Naive thymus-derived CD8-positive, alpha-beta T cell (primary cell): ENCODE data around the gene PNPLA7. TPM values are rescaled to one million over a fixed set of nuclear protein-coding genes. Genes with fewer than 3 reads are reported as not detected.
A peak's percentile ranks its signal among the peaks of the same experiment; 100 is the strongest.

Experiments used
- ATAC-seq, 2 donors: fragments of 150-1000 bp; cut with Tn5 transposase in 1 of 2; sonication (Bioruptor Pico), chemical (Tn5 transposase) in 1 of 2; 1 replicate in 1 of 2; 2 replicates in 1 of 2; pipeline ENCODE4 v1.10.0; 2021; ENCODE audit warnings: mild to moderate bottlenecking in 2 of 2, moderate library complexity in 2 of 2
- POLR2A ChIA-PET: fragments of 350-600 bp; sonication (Branson Sonifier 250); formaldehyde crosslinking; loops from one replicate; lab custom pipeline; 2021; ENCODE audit warnings: antibody characterized with exemption; lab: Charles Lee
- DNase-seq, 10 donors: peaks; one replicate each; pipeline versions ENCODE4 v3.0.0 to v3.0.0-alpha.2; 2020 to 2022
- H3K27ac Mint-ChIP-seq, 10 donors: one replicate each; pipeline ENCODE4 v1.8.0; 2020 to 2022; ENCODE audit warnings: mild to moderate bottlenecking in 10 of 10, mixed read lengths in 10 of 10, moderate library complexity in 4 of 10, inconsistent platforms in 1 of 10
- H3K27me3 Mint-ChIP-seq, 5 donors: one replicate each; pipeline ENCODE4 v1.8.0; 2021 to 2022; ENCODE audit warnings: mixed read lengths in 5 of 5
- H3K36me3 Mint-ChIP-seq, 3 donors: one replicate each; pipeline ENCODE4 v1.8.0; 2020 to 2022; ENCODE audit warnings: mixed read lengths in 3 of 3, mild to moderate bottlenecking in 2 of 3, inconsistent platforms in 1 of 3
- H3K4me1 Mint-ChIP-seq, 4 donors: one replicate each; pipeline ENCODE4 v1.8.0; 2021 to 2022; ENCODE audit warnings: mixed read lengths in 4 of 4
- H3K4me3 Mint-ChIP-seq, 10 donors: one replicate each; pipeline ENCODE4 v1.8.0; 2020 to 2022; ENCODE audit warnings: mild to moderate bottlenecking in 10 of 10, mixed read lengths in 10 of 10, moderate library complexity in 6 of 10, inconsistent platforms in 1 of 10
- H3K9me3 Mint-ChIP-seq, 9 donors: one replicate each; pipeline ENCODE4 v1.8.0; 2020 to 2022; ENCODE audit warnings: mixed read lengths in 9 of 9, mild to moderate bottlenecking in 3 of 9, inconsistent platforms in 1 of 9, moderate library complexity in 1 of 9
- polyA plus RNA-seq, 3 donors: library from polyadenylated mRNA; unstranded; fragments of 300-500 nt; fragmentation: Illumina TruSeq; gene quantifications; one replicate each; pipeline ENCODE4 v1.2.3, GENCODE V29; 2021
- total RNA-seq, 8 experiments: library from RNA in 2 of 8; stranded (reverse) in 2 of 8; gene quantifications; one replicate each; pipeline ENCODE4 v1.2.3 and lab custom pipeline; 2021 to 2026

Gene PNPLA7
- total and polyA plus RNA-seq, 5 experiments from 2014 or later = 1.2 to 15.7 (median 2.3) TPM

DNA sequence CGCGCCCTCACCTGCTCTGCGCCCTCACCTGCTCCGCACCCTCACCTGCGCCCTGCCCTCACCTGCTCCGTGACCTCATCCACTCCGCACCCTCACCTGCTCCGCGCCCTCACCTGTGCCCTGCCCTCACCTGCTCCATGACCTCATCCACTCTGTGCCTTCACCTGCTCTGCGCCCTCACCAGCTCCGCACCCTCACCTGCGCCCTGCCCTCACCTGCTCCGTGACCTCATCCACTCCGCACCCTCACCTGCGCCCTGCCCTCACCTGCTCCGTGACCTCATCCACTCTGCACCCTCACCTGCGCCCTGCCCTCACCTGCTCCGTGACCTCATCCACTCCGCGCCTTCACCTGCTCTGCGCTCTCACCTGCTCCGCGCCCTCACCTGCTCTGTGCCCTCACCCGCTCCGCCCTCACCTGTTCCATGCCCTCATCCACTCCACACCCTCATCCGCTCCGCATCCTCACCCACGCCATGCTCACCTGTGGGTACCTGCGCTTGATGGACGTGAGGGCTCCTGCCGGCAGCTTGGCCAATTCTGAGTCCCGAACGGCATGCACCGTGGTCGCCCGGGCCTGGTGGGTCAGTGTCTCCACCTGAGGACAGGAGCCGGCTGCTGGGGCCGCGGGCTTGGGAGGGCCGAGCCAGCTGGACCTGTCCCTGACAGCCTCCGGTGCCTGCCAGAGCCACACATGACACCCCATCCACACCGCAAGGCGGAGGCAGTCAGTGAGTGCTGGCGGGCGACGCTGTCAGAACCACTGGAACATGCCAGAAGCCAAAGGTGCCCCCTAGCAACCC lies 55.5 kb downstream of the PNPLA7 start:
- DNase-seq (no peak), ATAC-seq (no peak)
- no peaks in the 10 kb centered on the region for H3K36me3 Mint-ChIP-seq
- peaks cover 2 to 18% (median 9%) of the 10 kb centered on the region in 4 donors for H3K4me1 Mint-ChIP-seq
- POLR2A ChIA-PET = no interaction called here
- no peaks in the 10 kb centered on the region for H3K27me3 Mint-ChIP-seq
- no peaks in the 10 kb centered on the region for H3K9me3 Mint-ChIP-seq
- H3K27ac Mint-ChIP-seq = peak overlapping the region in 1 of 10 donors; percentile 20
- no peak overlapping the region for H3K4me3 Mint-ChIP-seq

DNA sequence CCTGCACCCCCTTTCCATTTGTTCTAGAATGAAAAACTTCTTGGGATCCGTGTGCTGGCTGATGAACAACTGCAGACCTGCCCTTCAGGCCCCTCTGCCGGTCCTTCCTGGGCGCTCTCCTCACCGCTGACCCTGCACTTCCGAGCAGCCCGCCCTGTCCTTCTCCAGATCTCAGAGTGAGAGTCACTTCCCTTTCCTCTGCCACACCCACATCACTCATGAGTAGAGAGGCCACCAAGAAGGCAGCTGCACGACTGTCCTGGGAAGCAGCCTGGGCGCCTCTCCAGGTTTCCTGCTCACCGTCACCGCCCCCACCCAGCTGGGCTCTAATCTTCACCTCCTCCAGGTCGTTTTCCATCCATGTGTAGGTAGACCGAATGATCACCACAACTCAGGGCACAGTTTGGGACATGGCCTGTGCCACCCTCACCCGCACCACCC lies 56.1 kb downstream of the PNPLA7 start:
- DNase-seq (no peak), ATAC-seq (no peak)
- Mint-ChIP-seq H3K4me3 (no peak overlapping the region), H3K4me1 (peaks cover 2 to 18% (median 9%) of the 10 kb centered on the region in 4 donors), H3K27me3 (no peaks in the 10 kb centered on the region), H3K9me3 (no peaks in the 10 kb centered on the region), H3K27ac (peak overlapping the region in 1 of 10 donors; percentile 57), H3K36me3 (no peaks in the 10 kb centered on the region)
- POLR2A ChIA-PET = no interaction called here

DNA sequence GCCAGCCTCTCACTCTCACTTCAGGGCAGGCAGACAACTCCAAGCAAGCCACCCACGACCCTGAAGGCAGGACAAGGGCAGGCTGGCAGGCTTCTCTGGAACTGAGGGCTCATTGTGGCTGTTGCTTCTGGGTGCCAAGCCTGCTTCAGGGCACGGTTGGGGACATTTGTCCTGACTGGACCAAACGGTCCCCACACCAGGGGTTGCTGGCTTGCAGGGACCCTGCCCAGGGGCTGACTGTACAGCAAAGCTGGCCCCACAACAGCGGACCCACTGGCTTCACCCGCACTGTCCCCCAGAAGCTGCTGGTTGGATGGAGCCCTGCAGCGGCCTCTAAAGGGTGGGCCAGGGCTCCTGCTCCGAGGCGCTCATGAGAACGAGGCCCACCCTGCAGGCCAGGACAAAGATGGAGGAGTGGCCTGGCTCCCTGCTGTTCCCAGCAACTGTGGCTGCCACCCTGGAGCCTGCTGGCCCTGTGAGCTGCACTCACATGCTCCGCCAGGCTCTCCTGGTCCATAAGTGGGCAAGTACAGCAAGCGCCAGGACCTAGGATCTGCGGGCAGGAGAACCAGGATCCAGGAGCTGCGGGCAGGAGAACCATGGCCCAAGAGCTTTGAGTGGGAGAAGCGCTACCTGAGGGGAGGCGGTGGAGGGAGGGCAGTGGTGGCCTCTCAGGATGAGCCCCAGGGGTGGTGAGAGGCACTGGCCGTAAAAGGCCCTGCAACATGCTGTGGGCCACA lies 56.7 kb downstream of the PNPLA7 start:
- no peaks in the 10 kb centered on the region for H3K9me3 Mint-ChIP-seq
- no peaks in the 10 kb centered on the region for H3K27me3 Mint-ChIP-seq
- no peak overlapping the region for H3K27ac Mint-ChIP-seq
- DNase-seq (no peak), ATAC-seq (no peak)
- POLR2A ChIA-PET = no interaction called here
- no peaks in the 10 kb centered on the region for H3K36me3 Mint-ChIP-seq
- H3K4me3 Mint-ChIP-seq = no peak overlapping the region
- peaks cover 2 to 18% (median 7%) of the 10 kb centered on the region in 4 donors for H3K4me1 Mint-ChIP-seq

DNA sequence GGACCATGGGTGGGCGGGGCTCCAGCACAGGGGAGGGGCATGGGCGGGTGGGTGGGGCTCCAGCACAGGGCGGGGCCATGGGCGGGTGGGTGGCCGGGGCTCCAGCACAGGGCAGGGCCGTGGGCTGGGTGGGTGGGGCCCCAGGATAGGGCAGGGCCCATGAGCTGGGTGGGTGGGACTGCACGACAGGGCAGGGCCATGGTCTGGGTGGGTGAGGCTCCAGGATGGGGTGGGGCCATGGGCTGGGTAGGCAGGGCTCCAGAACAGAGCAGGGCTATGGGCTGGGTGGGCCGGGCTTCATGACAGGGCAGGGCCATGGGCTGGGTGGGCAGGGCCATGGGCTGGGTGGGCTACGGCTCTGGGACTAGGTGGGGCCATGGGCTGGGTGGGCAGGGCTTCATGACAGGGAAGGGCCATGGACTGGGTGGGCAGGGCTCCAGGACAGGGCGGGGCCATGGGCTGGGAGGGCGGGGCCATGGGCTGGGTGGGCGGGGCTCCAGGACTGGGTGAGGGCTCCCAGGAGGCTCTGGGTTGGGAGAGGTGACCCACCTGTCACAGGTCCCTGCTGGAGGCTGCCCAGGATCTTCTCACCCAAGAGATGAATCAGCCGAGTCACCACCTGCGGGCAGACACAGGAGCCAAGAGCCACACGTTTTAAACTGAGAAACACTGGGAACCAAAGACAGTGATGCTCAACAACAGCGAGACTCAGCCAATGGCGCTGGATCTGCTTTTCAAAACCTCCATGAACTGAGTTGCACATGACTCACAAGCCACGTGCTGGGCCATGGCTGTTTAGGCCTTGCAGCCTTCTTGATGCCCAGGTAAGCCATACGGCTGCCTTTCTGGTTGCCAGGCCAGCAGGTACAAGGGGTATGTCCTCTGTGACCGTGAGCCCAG lies 57.5 kb downstream of the PNPLA7 start:
- Mint-ChIP-seq H3K9me3 (no peaks in the 10 kb centered on the region), H3K36me3 (no peaks in the 10 kb centered on the region), H3K27me3 (no peaks in the 10 kb centered on the region), H3K4me1 (peaks cover 2 to 18% (median 7%) of the 10 kb centered on the region in 4 donors), H3K27ac (no peak overlapping the region), H3K4me3 (no peak overlapping the region)
- ATAC-seq (peak; percentile 47 to 62), DNase-seq (peak in 2 of 10 donors; percentile 13 to 15)
- POLR2A ChIA-PET = no interaction called here

DNA sequence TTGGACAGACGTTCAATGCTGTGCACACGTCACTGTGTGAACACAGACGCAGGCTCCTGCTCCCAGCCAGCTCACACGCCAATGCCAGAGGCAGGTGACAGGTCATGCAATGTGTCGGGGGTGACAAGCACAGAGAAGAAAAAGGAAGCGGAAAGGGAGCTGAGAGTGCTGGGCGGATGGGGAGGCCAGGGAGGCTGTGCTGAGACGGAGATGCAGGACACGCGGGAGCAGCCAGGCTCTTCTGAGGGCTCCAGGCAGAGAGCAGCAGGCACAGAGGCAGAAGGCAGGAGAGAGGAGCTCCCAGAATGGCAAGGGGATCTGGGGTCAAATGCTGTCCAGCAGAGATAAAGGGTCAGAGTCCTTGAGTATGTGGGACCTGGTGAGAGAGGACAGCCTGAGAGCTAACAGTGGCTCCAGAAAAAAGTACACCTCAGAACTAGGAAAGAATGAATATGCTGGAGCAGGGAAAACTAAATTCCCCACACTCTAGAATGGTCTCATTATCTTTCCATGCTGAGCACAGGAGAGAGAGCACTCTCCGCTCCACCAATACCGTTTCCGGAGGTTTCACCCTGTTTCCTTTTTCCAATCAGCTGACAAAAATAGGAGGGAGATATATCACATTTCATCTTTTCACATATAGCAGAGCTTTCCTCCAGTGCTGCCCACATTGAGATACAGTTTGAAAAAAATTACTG lies 58.3 kb downstream of the PNPLA7 start:
- DNase-seq (no peak), ATAC-seq (no peak)
- Mint-ChIP-seq H3K9me3 (no peaks in the 10 kb centered on the region), H3K4me3 (peak overlapping the region in 1 of 10 donors; percentile 11), H3K4me1 (peaks cover 2 to 18% (median 7%) of the 10 kb centered on the region in 4 donors), H3K36me3 (no peaks in the 10 kb centered on the region), H3K27me3 (no peaks in the 10 kb centered on the region), H3K27ac (peak overlapping the region in 2 of 10 donors; percentile 32 to 86)
- POLR2A ChIA-PET = no interaction called here

DNA sequence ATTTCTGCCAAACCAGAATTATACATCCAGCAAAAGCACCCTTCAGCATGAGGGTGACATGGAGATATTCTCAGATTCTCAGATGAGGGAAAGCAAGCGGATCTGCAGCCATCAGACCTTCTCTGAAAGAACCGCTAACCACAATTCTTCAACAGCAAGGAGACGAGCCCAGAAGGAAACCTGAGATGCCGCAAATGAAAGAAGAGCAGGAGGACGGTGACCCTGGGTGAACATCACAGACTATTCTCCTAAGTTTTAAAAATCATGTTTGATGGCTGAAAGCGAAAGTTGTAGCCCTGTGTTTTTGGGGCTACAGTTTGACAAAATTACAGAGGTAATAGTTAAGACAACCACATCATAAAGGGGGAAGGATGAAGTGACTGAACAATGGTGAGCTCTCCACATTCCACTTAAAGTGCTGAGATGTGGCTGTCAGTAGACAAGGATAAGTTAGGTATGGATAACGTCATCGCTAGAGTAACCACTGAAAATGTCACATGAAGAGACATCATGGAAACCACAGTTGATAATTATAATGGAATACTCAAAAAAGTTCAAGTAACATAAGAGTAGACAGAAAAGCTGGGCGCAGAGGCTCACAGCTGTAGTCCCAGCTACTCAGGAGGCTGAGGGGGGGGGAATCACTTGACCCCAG lies 59.5 kb downstream of the PNPLA7 start:
- no peaks in the 10 kb centered on the region for H3K36me3 Mint-ChIP-seq
- no peaks in the 10 kb centered on the region for H3K27me3 Mint-ChIP-seq
- no peak for DNase-seq
- no peak for ATAC-seq
- H3K27ac Mint-ChIP-seq = peak overlapping the region in 2 of 10 donors; percentile 16 to 28
- H3K4me3 Mint-ChIP-seq = peak overlapping the region in 1 of 10 donors; percentile 11
- POLR2A ChIA-PET = no interaction called here
- H3K4me1 Mint-ChIP-seq = peaks cover 2 to 18% (median 7%) of the 10 kb centered on the region in 4 donors
- no peaks in the 10 kb centered on the region for H3K9me3 Mint-ChIP-seq

DNA sequence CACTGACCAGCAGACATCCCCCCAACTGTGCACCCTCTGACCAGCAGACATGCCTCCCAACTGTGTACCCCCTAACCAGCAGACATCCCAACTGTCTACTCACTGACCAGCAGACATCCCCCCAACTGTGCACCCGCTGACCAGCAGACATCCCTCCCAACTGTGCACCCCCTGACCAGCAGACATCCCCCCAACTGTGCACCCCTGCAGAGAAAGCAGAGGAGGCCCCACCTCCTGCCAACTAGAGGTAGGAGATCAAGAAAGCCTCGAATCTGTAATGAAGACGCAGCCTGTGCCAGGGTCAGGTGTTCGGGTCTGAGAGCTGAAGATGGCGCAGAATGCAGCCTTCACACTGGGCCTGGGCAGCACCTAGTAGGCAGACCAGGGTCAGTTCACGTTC lies 61.3 kb downstream of the PNPLA7 start:
- DNase-seq = no peak
- peak overlapping the region in 1 of 10 donors; percentile 4 for H3K27ac Mint-ChIP-seq
- POLR2A ChIA-PET = no interaction called here
- H3K36me3 Mint-ChIP-seq = no peaks in the 10 kb centered on the region
- H3K9me3 Mint-ChIP-seq = no peaks in the 10 kb centered on the region
- no peaks in the 10 kb centered on the region for H3K27me3 Mint-ChIP-seq
- no peak overlapping the region for H3K4me3 Mint-ChIP-seq
- H3K4me1 Mint-ChIP-seq = peaks cover 0 to 12% (median 4%) of the 10 kb centered on the region in 4 donors
- ATAC-seq = no peak

DNA sequence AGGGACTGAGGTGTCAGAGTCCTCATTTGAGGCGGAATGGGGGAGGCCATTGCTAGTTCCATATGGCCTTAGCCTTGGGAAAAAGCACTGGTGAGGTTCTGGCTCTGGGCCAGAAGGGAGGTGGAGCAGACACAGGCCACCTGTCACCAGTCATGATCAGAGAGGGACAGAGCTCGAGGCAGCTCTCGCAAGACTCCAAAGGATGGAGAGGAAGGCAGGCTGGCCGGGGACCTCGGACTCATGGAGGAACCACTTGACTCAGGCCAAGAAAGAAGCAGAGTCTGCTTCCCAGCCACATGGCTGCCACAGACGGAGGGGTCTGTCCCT lies 61.9 kb downstream of the PNPLA7 start:
- ATAC-seq (no peak), DNase-seq (no peak)
- H3K4me1 Mint-ChIP-seq = peaks cover 0 to 12% (median 4%) of the 10 kb centered on the region in 4 donors
- no peak overlapping the region for H3K4me3 Mint-ChIP-seq
- no peaks in the 10 kb centered on the region for H3K27me3 Mint-ChIP-seq
- no peak overlapping the region for H3K27ac Mint-ChIP-seq
- POLR2A ChIA-PET = interaction anchor here (0.5 kb wide), 1 partner anchor 44 kb away, joined by 3 read pairs; no protein-coding TSS in a partner anchor
- no peaks in the 10 kb centered on the region for H3K36me3 Mint-ChIP-seq
- no peaks in the 10 kb centered on the region for H3K9me3 Mint-ChIP-seq

DNA sequence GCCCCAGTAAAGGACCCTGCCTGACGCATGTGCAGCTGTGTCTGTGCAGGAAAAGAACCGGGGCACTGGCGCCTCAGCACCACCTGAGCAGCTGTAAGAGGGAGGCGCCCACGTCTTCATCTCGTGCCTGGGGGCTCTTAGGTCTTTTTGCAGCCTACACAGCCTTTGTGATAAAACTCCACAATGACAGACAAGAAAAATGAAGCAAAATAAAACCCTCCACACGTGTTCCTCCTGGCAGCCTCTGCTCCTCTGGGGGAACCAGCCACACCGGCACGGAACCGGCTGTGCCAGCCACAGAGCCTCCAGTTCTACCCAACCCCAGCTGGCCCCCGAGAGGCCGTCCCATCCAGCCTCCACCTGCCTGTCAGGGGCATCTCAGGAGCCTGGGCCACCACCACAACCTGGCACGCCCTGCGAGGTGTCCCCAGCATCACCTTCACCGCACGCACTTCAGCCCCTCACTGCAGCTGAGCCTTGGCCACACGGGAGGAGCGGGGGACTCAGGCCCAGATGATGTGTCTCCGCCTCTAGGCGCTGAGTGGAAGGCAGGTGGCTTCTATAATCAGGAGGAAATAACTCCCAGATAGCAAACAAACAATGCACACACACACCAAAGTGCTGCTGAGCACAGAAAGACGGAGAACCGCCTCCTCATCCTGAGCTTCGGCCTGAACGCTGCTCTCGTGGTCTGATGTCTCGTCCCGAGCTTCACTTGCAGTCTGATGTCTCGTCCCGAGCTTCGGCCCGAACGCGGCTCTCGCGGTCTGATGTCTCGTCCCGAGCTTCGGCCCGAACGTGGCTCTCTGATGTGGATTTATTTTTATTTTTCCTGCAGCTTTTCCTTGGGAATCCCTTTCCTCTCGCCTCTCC lies 62.5 kb downstream of the PNPLA7 start:
- no peak for ATAC-seq
- peaks cover 0 to 12% (median 4%) of the 10 kb centered on the region in 4 donors for H3K4me1 Mint-ChIP-seq
- no peaks in the 10 kb centered on the region for H3K27me3 Mint-ChIP-seq
- POLR2A ChIA-PET = interaction anchor here (0.5 to 0.8 kb wide), 2 partner anchors 43 to 297 kb away, joined by 3 read pairs; no protein-coding TSS in a partner anchor
- no peaks in the 10 kb centered on the region for H3K9me3 Mint-ChIP-seq
- H3K4me3 Mint-ChIP-seq = no peak overlapping the region
- no peak for DNase-seq
- H3K27ac Mint-ChIP-seq = no peak overlapping the region
- H3K36me3 Mint-ChIP-seq = no peaks in the 10 kb centered on the region

DNA sequence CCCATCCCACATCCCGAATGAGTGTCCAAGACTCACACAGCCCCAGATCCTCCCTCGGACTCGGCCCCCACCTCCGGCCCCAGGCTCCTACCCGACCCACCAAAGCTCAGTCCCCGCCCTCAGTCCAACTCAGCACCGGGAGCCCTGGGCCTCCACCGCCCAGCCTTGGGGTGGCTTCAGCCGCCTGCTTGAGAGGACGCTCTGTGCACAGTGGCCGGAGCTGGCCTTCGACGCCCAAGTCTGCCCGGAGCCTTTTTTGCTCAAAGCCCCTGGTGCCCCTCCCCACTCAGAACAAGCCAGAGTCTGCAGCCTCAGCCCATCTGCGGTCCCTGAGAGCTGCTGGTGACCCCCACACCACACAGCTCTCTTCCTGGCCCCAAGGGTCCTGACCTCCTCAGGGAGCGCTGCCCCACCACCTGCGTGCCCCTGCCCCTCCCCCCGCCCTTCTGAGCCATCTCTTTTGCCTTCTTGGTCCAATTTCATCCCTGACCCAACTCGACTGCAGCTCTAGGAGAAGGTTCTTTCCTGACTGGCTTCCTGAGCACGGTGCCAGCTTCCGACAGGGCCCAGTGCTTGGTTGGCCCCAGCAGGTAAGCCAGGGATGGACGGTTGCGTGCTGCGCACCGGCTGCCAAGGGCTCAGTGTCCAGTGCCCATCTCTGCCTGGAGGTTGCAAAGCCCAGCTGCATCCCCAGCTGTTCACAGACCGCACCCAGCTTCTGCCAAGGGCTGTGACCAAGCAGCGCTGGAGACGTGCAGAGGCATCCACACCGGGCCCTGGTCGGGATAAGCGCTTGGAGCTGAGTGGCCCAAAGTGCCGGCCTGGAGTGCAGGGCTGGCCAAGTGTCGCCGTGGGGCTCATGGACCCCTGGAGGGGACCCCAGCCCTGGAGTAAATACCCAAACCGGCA lies 63.4 kb downstream of the PNPLA7 start:
- ATAC-seq (no peak), DNase-seq (no peak)
- Mint-ChIP-seq H3K36me3 (no peaks in the 10 kb centered on the region), H3K27ac (peak overlapping the region in 1 of 10 donors; percentile 43), H3K27me3 (no peaks in the 10 kb centered on the region), H3K4me3 (no peak overlapping the region), H3K4me1 (peaks cover 0 to 11% (median 8%) of the 10 kb centered on the region in 4 donors), H3K9me3 (no peaks in the 10 kb centered on the region)
- POLR2A ChIA-PET = interaction anchor here (0.8 kb wide), 1 partner anchor 298 kb away, joined by 3 read pairs; no protein-coding TSS in a partner anchor
